MG63 (cell line): ENCODE measurements around the gene ECE2. TPM values are rescaled to one million over a fixed set of nuclear protein-coding genes. Genes with fewer than 3 reads are reported as not detected.

Experiments
- DNase-seq: peaks from one replicate; pipeline ENCODE4 v3.0.0-alpha.2; 2020
- H3K27me3 ChIP-seq: fragments of 250-450 bp; sonication (Bioruptor Pico); 2 replicates; pipeline ENCODE4 v1.5.1; 2020; ENCODE audit warnings: mild to moderate bottlenecking, moderate library complexity
- H3K36me3 ChIP-seq: fragments of 250-450 bp; sonication (Bioruptor Pico); 2 replicates; pipeline ENCODE4 v1.5.1; 2020; ENCODE audit warnings: mild to moderate bottlenecking, moderate library complexity
- H3K4me3 ChIP-seq: fragments of 250-450 bp; sonication (Bioruptor Pico); 2 replicates; pipeline ENCODE4 v1.5.1; 2020; ENCODE audit warnings: mild to moderate bottlenecking, moderate library complexity
- H3K9me3 ChIP-seq: fragments of 250-450 bp; sonication (Bioruptor Pico); 2 replicates; pipeline ENCODE4 v1.5.1; 2020; ENCODE audit warnings: mild to moderate bottlenecking, moderate library complexity
- total RNA-seq: library from RNA; depleted of rRNA; stranded (reverse); fragments of >200 nt; shearing (Covaris generic); gene quantifications from 2 replicates; pipeline ENCODE4 v1.2.3, GENCODE V29; 2014; ENCODE audit warnings: low replicate concordance

The ECE2 gene
- total RNA-seq, 1 experiment from 2014 or later, result not detected

DNA sequence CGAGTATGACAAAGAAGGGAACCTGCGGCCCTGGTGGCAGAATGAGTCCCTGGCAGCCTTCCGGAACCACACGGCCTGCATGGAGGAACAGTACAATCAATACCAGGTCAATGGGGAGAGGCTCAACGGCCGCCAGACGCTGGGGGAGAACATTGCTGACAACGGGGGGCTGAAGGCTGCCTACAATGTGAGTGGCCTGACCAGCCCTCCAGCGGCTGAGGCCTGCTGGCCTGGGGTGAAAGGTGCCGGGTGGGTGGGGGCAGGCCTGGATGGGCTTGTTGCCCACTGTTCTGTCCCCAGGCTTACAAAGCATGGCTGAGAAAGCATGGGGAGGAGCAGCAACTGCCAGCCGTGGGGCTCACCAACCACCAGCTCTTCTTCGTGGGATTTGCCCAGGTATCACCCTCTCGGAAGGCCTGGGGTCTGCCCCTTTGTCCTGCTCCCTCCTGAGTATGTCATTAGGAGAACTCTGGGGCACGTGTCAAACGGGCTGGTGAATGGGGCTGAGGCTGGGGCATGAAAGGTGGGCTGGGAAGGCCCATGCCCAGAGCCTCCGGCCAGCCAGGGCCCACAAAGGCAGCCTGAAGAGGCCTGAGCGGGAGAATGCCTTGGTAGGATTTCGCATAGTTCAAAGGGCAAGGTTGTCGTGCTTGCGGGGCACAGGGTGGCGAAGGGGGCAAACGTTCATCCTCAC, 15.4 kb downstream of the ECE2 start:
- Histone ChIP-seq H3K4me3 (no peak overlapping the region), H3K27me3 (peaks cover 4% of the 10 kb centered on the region; the same call in 1 of the 2 replicates), H3K36me3 (no peaks in the 10 kb centered on the region), H3K9me3 (no peaks in the 10 kb centered on the region)
- DNase-seq, result no peak

DNA sequence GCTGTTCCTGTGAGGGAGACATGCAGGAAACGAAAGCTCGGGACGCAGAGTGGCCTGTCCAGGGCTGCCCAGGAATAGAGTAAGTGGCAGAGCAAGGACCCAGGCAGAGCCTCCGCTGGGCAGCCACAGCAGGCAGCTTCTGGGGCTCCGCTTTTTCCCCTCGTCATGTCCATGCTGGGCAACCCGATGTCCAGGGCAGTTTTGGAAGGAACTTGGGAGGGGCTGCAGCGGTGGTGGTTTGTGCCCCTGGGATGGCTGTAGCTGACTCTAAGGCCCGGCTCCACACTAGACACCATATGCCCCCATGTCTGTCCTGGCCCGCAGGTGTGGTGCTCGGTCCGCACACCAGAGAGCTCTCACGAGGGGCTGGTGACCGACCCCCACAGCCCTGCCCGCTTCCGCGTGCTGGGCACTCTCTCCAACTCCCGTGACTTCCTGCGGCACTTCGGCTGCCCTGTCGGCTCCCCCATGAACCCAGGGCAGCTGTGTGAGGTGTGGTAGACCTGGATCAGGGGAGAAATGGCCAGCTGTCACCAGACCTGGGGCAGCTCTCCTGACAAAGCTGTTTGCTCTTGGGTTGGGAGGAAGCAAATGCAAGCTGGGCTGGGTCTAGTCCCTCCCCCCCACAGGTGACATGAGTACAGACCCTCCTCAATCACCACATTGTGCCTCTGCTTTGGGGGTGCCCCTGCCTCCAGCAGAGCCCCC, 16.1 kb downstream of the ECE2 start:
- DNase-seq, result no peak
- Histone ChIP-seq H3K36me3 (no peaks in the 10 kb centered on the region), H3K4me3 (no peak overlapping the region), H3K9me3 (no peaks in the 10 kb centered on the region), H3K27me3 (peaks cover 4% of the 10 kb centered on the region; the same call in 1 of the 2 replicates)

DNA sequence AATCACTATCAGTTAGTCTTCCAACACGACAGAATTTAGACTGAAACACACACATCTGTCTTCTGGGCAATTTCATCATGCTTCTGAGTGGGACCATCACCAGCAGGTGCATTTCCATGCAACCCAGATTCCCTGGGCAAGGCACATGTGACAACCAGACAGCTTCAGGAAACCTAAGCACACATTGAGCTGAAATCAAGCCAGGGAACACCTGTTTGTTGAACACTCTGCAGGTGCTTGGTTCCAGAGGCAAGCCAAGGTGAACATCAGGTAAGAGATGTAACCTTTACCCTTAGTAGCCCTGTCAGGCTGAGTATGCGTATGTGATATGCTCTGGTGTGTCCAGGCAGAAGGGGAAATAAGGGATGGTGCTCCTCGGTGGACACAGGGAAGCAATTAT, 19.9 kb downstream of the ECE2 start:
- no peak for DNase-seq
- Histone ChIP-seq H3K4me3 (no peak overlapping the region), H3K27me3 (no peaks in the 10 kb centered on the region), H3K9me3 (no peaks in the 10 kb centered on the region), H3K36me3 (peaks cover 16% of the 10 kb centered on the region)

DNA sequence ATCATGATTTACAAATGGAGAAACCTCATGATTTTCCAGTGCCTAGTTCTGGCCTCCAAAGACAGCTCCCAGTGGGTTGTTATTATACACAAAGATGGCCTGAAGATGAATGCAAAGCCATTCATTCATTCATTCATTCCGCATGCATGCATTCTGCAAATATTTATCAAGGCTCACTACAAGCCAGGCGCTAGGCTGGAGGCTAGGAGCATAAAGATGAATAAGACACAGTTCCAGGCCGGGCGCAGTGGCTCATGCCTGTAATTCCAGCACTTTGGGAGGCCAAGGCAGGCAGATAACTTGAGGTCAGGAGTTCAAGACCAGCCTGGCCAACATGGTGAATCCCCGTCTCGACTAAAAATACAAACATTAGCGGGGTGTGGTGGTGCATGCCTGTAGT, 20.8 kb downstream of the ECE2 start:
- H3K4me3 ChIP-seq, result no peak overlapping the region
- no peaks in the 10 kb centered on the region for H3K27me3 ChIP-seq
- no peaks in the 10 kb centered on the region for H3K9me3 ChIP-seq
- peaks cover 25% of the 10 kb centered on the region for H3K36me3 ChIP-seq
- DNase-seq, result no peak

DNA sequence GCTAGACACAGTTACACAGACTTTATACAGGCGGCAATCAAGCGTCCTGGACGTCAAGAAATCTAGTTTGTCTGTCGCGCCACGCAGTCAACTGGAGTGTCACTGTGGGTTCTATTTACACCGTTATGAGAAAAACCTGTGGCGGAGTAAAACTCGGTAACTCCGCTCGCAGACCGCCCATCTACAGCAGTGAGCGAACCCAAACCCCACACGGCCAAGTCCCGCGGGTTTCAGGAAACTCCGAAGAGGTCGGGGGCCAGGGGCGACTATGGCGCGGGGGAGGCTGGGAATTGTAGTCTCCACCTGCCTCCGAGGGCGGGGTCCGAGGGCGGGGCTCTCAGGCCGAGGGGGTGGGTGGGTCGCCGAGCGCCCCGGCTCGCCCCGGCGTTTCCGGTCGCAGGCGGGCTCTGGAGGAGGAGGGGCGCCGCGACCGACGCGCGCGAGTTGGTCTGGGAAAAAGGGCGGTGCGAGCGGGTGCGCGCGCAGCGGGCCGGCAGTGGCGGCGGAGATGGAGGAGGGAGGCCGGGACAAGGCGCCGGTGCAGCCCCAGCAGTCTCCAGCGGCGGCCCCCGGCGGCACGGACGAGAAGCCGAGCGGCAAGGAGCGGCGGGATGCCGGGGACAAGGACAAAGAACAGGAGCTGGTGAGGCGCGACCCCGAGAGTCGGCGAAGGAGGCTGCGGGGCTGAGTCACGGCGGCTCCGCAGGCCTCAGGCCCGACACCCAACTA, 23.1 kb downstream of the ECE2 start, which contains the start of gene PSMD2:
Gene PSMD2, plus strand, starts transcription at position 483 of the 729 bp plus-strand sequence. Its CDS starts 26 bp downstream, at position 509.
- peak; percentile 98 for DNase-seq
- peak within 1 kb of the TSS; percentile 86 for H3K4me3 ChIP-seq
- peaks cover 48% of the 10 kb centered on the region for H3K36me3 ChIP-seq
- H3K9me3 ChIP-seq, result no peaks in the 10 kb centered on the region
- no peaks in the 10 kb centered on the region for H3K27me3 ChIP-seq

DNA sequence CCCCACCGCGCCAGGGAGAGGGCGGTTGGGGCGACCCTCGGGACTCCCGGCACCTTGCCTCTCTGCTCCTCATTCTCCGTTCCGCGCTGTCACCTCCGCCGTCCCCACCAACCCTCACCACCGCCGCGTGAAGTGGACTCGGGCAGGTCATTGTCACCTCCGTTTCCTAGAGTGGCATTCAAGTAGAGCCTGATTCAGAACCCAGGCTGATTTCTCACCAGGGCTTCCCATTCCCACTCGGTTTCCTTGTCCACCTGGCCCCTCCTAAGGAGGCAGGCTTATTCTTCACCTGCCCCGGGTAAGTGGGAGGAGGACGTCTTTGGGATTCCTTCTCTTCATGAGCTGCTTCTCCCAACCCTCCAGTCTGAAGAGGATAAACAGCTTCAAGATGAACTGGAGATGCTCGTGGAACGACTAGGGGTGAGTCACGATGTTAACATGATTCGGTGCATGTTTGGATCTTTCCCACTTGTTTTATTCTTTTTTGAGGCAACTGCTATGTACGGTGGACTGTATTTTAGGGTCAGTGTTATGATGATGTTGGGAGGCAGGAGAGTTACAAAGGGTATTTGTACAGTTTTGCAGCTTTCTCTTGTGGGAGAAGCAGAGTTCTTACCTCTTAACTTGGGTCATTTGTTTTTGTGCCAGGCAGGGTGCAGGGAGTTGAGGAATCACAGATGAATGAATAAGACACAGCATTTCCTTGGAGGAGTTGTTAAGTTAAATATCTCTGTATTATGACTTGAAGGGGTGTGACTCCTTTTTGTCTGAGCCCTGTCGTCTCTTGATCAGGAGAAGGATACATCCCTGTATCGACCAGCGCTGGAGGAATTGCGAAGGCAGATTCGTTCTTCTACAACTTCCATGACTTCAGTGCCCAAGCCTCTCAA, 23.9 kb downstream of the ECE2 start:
- no peak for DNase-seq
- no peaks in the 10 kb centered on the region for H3K27me3 ChIP-seq
- peak overlapping the region; percentile 86 for H3K4me3 ChIP-seq
- H3K36me3 ChIP-seq, result peaks cover 56% of the 10 kb centered on the region
- H3K9me3 ChIP-seq, result no peaks in the 10 kb centered on the region

DNA sequence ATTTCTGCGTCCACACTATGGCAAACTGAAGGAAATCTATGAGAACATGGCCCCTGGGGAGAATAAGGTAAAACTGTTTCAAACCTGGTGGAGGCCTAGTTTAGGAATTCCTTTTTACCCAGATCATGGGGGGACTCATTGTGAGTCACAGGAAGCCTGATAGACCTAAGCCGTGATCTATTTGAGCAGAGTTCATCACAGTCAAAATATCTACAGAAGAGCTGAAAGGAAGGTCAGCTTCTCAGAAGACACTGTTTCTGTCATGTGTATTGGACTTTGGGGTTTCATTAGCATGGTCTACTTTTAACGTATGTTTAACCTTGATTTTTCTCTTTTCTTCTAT, 24.5 kb downstream of the ECE2 start:
- Histone ChIP-seq H3K4me3 (peak overlapping the region; percentile 86), H3K36me3 (peaks cover 62% of the 10 kb centered on the region), H3K9me3 (no peaks in the 10 kb centered on the region), H3K27me3 (no peaks in the 10 kb centered on the region)
- DNase-seq, result peak; percentile 23

DNA sequence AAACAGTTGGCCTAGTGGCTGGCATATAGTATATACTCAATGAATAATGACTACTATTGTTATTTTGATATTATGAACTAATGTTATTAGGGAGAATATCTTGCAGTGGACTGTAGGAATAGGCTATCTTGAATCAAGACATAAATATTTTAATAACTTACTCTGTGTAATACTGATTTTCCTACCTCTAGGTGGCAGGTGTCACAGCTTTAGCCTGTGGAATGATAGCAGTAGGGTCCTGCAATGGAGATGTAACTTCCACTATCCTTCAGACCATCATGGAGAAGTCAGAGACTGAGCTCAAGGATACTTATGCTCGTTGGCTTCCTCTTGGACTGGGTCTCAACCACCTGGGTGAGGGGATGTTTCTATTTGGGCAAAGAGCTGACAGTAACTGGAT, 29.8 kb downstream of the ECE2 start:
- no peak for DNase-seq
- Histone ChIP-seq H3K9me3 (no peaks in the 10 kb centered on the region), H3K4me3 (no peak overlapping the region), H3K27me3 (no peaks in the 10 kb centered on the region), H3K36me3 (peaks cover 93% of the 10 kb centered on the region)

DNA sequence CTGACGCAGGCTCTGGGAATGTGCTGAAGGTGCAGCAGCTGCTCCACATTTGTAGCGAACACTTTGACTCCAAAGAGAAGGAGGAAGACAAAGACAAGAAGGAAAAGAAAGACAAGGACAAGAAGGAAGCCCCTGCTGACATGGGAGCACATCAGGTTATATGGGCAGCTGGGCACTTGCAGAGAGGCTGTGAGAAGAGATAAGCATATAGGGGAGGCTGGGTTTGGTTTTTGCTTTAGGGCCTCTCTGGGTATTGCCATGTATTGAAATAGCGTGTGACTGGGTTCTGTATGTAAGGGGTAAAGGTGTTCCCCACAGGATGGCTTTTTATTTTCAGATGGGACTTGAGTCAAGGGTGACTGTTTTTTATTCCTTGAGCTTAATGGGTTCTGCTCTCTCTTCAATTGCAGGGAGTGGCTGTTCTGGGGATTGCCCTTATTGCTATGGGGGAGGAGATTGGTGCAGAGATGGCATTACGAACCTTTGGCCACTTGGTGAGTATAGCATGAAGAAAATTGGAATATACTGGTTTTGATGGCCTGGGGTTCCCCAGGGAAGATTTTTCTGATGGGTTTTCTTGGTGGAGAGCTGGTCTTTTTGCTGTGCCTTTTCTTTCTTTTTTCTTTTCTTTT, 30.6 kb downstream of the ECE2 start:
- peaks cover 84% of the 10 kb centered on the region for H3K36me3 ChIP-seq
- H3K27me3 ChIP-seq, result no peaks in the 10 kb centered on the region
- DNase-seq, result no peak
- no peaks in the 10 kb centered on the region for H3K9me3 ChIP-seq
- H3K4me3 ChIP-seq, result no peak overlapping the region

DNA sequence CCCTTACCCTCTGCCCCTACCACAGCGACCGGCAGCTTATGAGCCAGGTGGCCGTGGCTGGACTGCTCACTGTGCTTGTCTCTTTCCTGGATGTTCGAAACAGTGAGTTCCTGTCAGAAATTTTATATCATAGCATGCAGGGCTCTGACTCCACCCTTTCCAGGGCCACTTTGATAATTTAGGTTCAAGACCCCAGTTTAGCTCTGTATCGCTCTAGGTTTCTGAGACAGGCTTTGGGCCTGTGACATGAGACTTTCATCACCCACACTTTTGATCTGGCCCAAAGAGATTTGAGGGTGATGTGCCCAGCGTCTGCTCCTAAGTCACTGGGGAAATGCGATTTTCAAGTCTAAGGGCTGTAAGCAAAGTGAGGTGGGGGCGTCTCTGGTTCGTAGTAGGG, 32.1 kb downstream of the ECE2 start:
- no peaks in the 10 kb centered on the region for H3K9me3 ChIP-seq
- no peak overlapping the region for H3K4me3 ChIP-seq
- H3K36me3 ChIP-seq, result peaks cover 69% of the 10 kb centered on the region
- DNase-seq, result no peak
- H3K27me3 ChIP-seq, result no peaks in the 10 kb centered on the region

DNA sequence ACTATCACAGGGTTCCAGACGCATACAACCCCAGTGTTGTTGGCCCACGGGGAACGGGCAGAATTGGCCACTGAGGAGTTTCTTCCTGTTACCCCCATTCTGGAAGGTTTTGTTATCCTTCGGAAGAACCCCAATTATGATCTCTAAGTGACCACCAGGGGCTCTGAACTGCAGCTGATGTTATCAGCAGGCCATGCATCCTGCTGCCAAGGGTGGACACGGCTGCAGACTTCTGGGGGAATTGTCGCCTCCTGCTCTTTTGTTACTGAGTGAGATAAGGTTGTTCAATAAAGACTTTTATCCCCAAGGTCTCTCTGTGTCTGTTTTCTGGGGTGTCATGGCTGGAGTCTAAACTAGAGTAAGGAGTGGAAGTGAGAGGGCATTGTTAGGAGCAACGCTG, 32.9 kb downstream of the ECE2 start:
- Histone ChIP-seq H3K36me3 (peaks cover 61% of the 10 kb centered on the region), H3K27me3 (no peaks in the 10 kb centered on the region)

DNA sequence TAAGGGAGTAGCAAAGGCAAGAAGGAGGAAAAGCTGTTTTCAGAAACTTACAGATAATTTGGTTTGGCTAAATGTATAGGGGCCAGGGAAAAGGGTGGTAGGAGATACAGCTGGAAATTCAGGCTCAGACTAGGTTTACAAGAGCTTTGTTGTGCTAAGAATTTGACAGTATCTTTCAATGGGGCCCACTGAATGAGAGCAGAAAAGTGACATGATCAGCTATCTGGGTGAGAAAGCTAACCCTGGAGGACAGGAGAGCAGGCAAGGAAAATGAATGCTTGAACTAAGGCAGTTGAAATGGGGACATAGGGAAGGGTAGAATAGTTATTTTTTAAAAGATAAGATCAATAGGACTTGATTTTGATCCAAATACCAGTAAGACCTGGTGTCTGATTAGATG, 35.8 kb downstream of the ECE2 start:
- Histone ChIP-seq H3K4me3 (no peak overlapping the region), H3K36me3 (peaks cover 48% of the 10 kb centered on the region), H3K27me3 (no peaks in the 10 kb centered on the region), H3K9me3 (no peaks in the 10 kb centered on the region)
- DNase-seq, result no peak

More for the DNA sequence above, 32.9 kb downstream of the ECE2 start:
- no peak overlapping the region for H3K4me3 ChIP-seq
- no peaks in the 10 kb centered on the region for H3K9me3 ChIP-seq
- DNase-seq, result no peak

DNA sequence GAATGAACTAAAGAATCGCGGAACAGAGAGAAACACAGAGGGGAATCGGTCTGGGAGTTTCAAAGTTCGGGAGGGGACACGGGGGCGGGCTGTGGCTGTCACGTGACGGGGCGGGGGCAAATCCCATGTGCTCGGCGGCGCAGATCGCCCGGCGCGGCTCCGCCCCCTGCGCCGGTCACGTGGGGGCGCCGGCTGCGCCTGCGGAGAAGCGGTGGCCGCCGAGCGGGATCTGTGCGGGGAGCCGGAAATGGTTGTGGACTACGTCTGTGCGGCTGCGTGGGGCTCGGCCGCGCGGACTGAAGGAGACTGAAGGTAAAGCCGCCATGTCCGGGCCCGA, 38.5 kb downstream of the ECE2 start, which contains the start of gene EIF4G1:
Gene EIF4G1, plus strand, starts transcription at position 244 of the 337 bp plus-strand sequence. CDS start 1,191 bp downstream, outside the sequence.
- Histone ChIP-seq H3K9me3 (no peaks in the 10 kb centered on the region), H3K4me3 (peak within 1 kb of the TSS; percentile 87), H3K36me3 (peaks cover 48% of the 10 kb centered on the region), H3K27me3 (0 out of 2 replicates have a peak, but pooled peaks cover 2% of the 10 kb centered on the region)
- peak; percentile 95 for DNase-seq

DNA sequence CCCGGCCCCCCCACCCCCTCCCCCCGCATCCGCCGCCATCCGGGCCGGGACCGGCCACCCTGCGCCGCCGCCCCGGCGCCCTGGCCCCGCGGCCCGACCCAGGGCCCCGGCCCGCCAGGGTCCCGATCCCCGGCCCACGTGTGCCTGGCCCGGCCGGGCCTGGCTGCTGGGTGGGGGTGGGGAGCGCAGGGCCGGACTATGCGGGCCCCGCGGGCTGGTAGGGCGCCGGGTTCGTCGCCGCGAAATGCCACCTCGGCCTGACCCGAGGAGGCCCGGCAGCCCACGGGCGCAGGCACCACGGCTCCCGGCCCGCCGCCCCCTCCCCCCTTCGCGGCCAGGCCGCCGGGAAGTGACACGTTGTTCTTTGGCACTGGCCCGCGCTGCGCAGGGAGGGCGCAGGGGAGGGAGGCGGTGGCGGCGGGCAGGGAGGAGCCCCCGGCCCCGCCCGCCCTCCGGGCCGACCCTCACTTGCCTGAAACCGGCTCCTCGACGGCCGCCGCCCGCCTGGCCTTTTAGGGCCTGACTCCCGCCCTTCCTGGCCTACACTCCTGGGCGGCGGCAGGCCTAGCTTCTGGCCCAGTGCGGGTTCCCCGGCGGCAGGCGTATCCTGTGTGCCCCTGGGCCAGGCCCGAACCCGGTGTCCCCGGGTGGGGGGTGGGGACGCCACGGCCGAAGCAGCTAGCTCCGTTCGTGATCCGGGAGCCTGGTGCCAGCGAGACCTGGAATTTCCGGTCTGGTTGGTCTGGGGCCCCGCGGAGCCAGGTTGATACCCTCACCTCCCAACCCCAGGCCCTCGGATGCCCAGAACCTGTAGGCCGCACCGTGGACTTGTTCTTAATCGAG, 39.1 kb downstream of the ECE2 start:
- H3K27me3 ChIP-seq, result 0 out of 2 replicates have a peak, but pooled peaks cover 2% of the 10 kb centered on the region
- DNase-seq, result peak; percentile 86
- no peaks in the 10 kb centered on the region for H3K9me3 ChIP-seq
- H3K4me3 ChIP-seq, result peak overlapping the region; percentile 87
- H3K36me3 ChIP-seq, result peaks cover 48% of the 10 kb centered on the region

DNA sequence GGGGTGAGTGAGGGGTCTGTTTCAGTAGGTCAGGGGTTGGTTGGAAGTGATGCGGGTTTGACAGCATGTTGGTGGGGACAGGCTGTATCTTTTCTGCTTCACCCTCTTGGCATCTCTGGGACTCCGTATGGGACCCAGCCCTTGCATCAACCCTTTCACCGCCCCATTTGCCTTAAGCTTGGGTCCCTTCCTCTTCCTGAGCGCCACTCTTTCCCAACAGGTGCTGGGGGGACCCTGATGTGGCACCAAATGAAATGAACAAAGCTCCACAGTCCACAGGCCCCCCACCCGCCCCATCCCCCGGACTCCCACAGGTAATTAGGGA, 39.7 kb downstream of the ECE2 start:
- DNase-seq, result no peak

More for the DNA sequence above, 39.7 kb downstream of the ECE2 start:
- peaks cover 53% of the 10 kb centered on the region for H3K36me3 ChIP-seq
- H3K4me3 ChIP-seq, result peak overlapping the region; percentile 87
- H3K9me3 ChIP-seq, result no peaks in the 10 kb centered on the region
- H3K27me3 ChIP-seq, result 0 out of 2 replicates have a peak, but pooled peaks cover 2% of the 10 kb centered on the region
